SK-N-SH (cell line): ENCODE results near the gene ZBTB22. TPM values are rescaled to one million over a fixed set of nuclear protein-coding genes. Genes with fewer than 3 reads are reported as not detected.

Source experiments
- polyA plus RNA-seq, 3 experiments: library from polyadenylated mRNA; depleted of rRNA; stranded (reverse); fragments of >200 nt; gene quantifications; 2 replicates each; pipeline ENCODE4 v1.2.3, GENCODE V29; 2012

The ZBTB22 gene
- polyA plus RNA-seq, 1 of the 3 experiments (the other 2 are of a cell fraction) = 19.5 TPM

Other genes starting within 250 kb of the ZBTB22 start
- 1.6 and 1.9 TPM in 2 replicates for gene HLA-DPA1, start 244.1 kb downstream of the ZBTB22 start, polyA plus RNA-seq (2012; rRNA removed)
- gene HLA-DPB1, start 241.8 kb downstream of the ZBTB22 start, polyA plus RNA-seq (2012; rRNA removed) = 1.0 and 2.0 TPM in 2 replicates
- 0.99 and 1.1 TPM in 2 replicates for gene COL11A2, start 125.3 kb downstream of the ZBTB22 start, polyA plus RNA-seq (2012; rRNA removed)
- 45.8 and 61.0 TPM in 2 replicates for gene RXRB, start 117.1 kb downstream of the ZBTB22 start, polyA plus RNA-seq (2012; rRNA removed)
- gene SLC39A7, start 116.9 kb downstream of the ZBTB22 start, polyA plus RNA-seq (2012; rRNA removed) = 129 and 138 TPM in 2 replicates
- 33.5 and 37.5 TPM in 2 replicates for gene HSD17B8, start 113.1 kb downstream of the ZBTB22 start, polyA plus RNA-seq (2012; rRNA removed)
- gene RING1, start 109.2 kb downstream of the ZBTB22 start, polyA plus RNA-seq (2012; rRNA removed) = 55.1 and 61.3 TPM in 2 replicates
- gene VPS52, start 45.9 kb downstream of the ZBTB22 start, polyA plus RNA-seq (2012; rRNA removed) = 74.0 and 90.7 TPM in 2 replicates
- gene RPS18, start 45.7 kb downstream of the ZBTB22 start, polyA plus RNA-seq (2012; rRNA removed) = 12,112 and 13,423 TPM in 2 replicates
- 0.55 and 0.56 TPM in 2 replicates for gene B3GALT4, start 40.6 kb downstream of the ZBTB22 start, polyA plus RNA-seq (2012; rRNA removed)
- gene WDR46, start 28.5 kb downstream of the ZBTB22 start, polyA plus RNA-seq (2012; rRNA removed) = 153 and 172 TPM in 2 replicates
- 182 and 213 TPM in 2 replicates for gene PFDN6, start 28.1 kb downstream of the ZBTB22 start, polyA plus RNA-seq (2012; rRNA removed)
- gene RGL2, start 18.8 kb downstream of the ZBTB22 start, polyA plus RNA-seq (2012; rRNA removed) = 59.4 and 71.2 TPM in 2 replicates
- 27.9 and 44.5 TPM in 2 replicates for gene TAPBP, start 3.7 kb downstream of the ZBTB22 start, polyA plus RNA-seq (2012; rRNA removed)
- gene DAXX, start 5.2 kb upstream of the ZBTB22 start, polyA plus RNA-seq (2012; rRNA removed) = 46.9 and 51.4 TPM in 2 replicates
- gene KIFC1, start 74.1 kb upstream of the ZBTB22 start, polyA plus RNA-seq (2012; rRNA removed) = 29.6 and 35.9 TPM in 2 replicates
- gene PHF1, start 93.3 kb upstream of the ZBTB22 start, polyA plus RNA-seq (2012; rRNA removed) = 48.7 and 59.0 TPM in 2 replicates
- 349 and 444 TPM in 2 replicates for gene CUTA, start 100.4 kb upstream of the ZBTB22 start, polyA plus RNA-seq (2012; rRNA removed)
- 5.9 and 8.8 TPM in 2 replicates for gene SYNGAP1, start 102.3 kb upstream of the ZBTB22 start, polyA plus RNA-seq (2012; rRNA removed)
- 5.7 and 5.9 TPM in 2 replicates for gene ZBTB9, start 136.8 kb upstream of the ZBTB22 start, polyA plus RNA-seq (2012; rRNA removed)